ENCODE measurements around the gene WDFY4. TPM values are rescaled to one million over a fixed set of nuclear protein-coding genes. Genes with fewer than 3 reads are reported as not detected.

The WDFY4 gene
- total RNA-seq, 2 donors from 2014 or later, result 0.70 to 2.0 TPM

DNA sequence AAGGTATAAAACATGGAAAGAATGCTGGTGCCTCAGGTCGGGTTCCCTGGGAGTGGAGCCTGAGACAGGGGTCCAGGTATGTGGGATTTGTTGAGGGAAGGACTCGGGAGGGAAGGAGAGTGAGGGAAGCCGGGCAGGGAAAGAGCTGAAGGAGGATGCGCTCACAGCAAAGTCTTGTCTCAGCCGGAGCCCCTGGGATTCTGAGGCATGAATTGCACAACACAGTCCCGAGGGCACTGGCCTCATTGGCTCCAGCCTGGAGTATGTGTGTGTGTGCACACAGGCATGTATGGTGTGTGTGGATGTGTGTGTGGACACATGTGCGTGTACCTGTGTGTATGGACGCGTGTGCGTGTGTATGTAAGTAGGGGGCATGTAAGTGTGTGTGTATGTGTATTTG lies 87.4 kb downstream of the WDFY4 start:
- H3K27ac ChIP-seq, result no peak overlapping the region
- no peak overlapping the region for H3K4me3 ChIP-seq
- no peaks in the 10 kb centered on the region for H3K36me3 ChIP-seq
- H3K4me1 ChIP-seq, result no peaks in the 10 kb centered on the region
- peak; percentile 32 for DNase-seq (ENCODE audit: low spot score)
- H3K27me3 ChIP-seq, result no peaks in the 10 kb centered on the region
- TF ChIP-seq, protein P1, sequence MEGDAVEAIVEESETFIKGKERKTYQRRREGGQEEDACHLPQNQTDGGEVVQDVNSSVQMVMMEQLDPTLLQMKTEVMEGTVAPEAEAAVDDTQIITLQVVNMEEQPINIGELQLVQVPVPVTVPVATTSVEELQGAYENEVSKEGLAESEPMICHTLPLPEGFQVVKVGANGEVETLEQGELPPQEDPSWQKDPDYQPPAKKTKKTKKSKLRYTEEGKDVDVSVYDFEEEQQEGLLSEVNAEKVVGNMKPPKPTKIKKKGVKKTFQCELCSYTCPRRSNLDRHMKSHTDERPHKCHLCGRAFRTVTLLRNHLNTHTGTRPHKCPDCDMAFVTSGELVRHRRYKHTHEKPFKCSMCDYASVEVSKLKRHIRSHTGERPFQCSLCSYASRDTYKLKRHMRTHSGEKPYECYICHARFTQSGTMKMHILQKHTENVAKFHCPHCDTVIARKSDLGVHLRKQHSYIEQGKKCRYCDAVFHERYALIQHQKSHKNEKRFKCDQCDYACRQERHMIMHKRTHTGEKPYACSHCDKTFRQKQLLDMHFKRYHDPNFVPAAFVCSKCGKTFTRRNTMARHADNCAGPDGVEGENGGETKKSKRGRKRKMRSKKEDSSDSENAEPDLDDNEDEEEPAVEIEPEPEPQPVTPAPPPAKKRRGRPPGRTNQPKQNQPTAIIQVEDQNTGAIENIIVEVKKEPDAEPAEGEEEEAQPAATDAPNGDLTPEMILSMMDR (IDR thresholded peaks at IDR 0.05), result no peak
- H3K9me3 ChIP-seq, result no peaks in the 10 kb centered on the region

DNA sequence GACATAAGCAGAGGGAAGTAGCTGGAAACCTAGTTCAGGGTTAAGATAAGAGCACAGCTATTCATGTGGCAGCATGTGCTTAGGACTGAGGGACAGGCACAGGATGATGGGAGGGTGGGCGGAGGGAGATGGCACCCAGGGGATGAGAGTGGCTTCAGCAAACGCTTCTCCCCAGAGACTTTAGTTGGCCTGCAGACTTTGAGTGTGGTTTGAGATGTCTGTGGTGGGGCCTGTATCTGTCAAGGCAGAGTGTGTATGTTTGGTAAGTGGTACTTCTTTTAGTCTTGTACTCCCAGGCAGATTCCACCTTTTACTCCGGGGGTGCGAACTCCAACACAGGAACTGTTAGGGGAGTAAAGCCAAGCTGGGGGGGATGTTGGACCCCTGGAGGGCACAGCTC lies 88.9 kb downstream of the WDFY4 start:
- H3K27me3 ChIP-seq, result no peaks in the 10 kb centered on the region
- H3K9me3 ChIP-seq, result no peaks in the 10 kb centered on the region
- no peak for DNase-seq (ENCODE audit: low spot score)
- TF ChIP-seq, protein P1 (IDR thresholded peaks at IDR 0.05), result no peak
- H3K4me1 ChIP-seq, result no peaks in the 10 kb centered on the region
- H3K27ac ChIP-seq, result no peak overlapping the region
- no peaks in the 10 kb centered on the region for H3K36me3 ChIP-seq
- H3K4me3 ChIP-seq, result no peak overlapping the region

DNA sequence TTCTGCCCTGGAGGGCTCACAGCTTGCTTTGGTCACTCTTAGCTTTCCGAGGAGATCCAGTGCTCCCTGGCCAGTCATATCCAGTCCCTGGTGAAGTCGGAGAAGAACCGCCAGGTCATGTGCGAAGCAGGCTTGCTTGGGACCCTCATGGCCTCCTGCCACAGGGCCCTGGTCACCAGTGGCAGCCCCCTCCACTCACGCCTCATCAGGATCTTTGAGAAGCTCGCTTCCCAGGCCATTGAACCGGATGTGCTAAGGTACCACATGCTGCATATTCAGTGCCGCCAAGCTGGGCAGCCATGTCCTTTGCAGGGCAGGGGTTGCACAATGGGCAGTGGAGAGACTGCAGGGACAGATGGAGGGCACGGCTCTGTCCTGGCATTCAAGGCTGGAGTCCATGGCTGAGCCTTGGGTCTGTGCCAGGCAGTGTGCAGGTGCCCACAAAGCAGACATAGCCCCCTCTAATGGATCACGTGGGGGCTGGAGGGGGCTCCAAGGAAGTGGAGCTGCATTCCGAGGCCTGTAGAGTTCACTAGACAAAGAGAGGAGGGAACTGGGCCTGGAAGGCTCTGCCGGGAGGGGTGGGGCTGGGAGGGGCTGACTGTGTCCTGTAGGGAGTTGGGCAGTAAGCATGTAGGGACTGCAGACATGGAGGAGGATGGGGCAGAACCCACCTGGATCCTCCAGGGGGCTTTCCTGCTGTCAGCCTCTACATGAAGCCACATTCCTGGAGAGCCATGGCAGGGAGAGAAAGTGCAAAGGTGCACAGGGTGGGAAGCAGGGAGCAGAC lies 89.9 kb downstream of the WDFY4 start:
- peak; percentile 40 for DNase-seq (ENCODE audit: low spot score)
- no peak overlapping the region for H3K4me3 ChIP-seq
- H3K4me1 ChIP-seq, result no peaks in the 10 kb centered on the region
- H3K9me3 ChIP-seq, result no peaks in the 10 kb centered on the region
- TF ChIP-seq, protein P1 (IDR thresholded peaks at IDR 0.05), result no peak
- no peaks in the 10 kb centered on the region for H3K27me3 ChIP-seq
- H3K27ac ChIP-seq, result no peak overlapping the region
- H3K36me3 ChIP-seq, result no peaks in the 10 kb centered on the region

DNA sequence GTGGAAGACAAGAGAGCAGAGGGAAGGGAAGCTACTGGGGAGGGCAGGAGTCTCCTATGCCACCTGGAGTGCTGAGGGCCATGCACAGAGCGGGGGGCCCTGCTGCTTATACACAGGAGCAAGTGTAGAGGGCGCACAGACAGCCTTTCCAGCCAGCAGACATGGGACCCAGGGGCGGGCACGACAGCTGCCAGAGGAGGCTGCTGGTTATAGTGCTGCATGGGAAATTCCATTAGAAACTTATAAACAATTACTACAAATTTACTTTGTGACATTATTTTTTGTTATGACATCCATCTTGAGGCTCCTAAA lies 90.5 kb downstream of the WDFY4 start:
- Histone ChIP-seq H3K9me3 (no peaks in the 10 kb centered on the region), H3K27ac (no peak overlapping the region), H3K4me3 (no peak overlapping the region), H3K27me3 (no peaks in the 10 kb centered on the region), H3K36me3 (no peaks in the 10 kb centered on the region), H3K4me1 (no peaks in the 10 kb centered on the region)
- DNase-seq (ENCODE audit: low spot score), result peak; percentile 18
- TF ChIP-seq, protein P1 (IDR thresholded peaks at IDR 0.05), result no peak

DNA sequence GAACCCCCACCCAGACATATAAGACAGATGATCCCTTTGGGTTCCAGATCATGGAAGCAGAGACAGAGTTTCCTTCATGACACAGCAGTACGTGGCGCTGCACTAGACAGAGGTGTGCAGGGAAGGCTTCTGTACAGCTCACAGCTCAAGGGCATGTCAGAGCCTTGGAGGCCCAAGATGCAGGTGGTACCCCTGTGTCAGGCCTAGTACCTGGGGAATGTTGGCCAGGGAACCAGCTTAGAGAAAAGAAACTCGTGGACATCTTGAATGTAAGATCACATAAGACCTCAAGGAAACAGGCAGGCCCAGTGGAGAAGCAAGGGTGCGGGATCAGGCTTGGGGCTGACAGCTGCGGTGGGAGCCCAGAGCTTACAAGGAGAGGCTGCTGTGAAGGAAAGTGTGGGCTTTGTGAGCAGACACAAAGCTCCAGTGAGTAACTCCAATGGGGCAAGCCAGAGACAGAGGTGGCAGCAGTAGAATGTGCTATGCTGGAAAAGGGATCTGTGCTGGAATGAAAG lies 91.4 kb downstream of the WDFY4 start:
- DNase-seq (ENCODE audit: low spot score), result no peak
- H3K4me3 ChIP-seq, result no peak overlapping the region

More for the DNA sequence above, 91.4 kb downstream of the WDFY4 start:
- no peaks in the 10 kb centered on the region for H3K36me3 ChIP-seq
- H3K4me1 ChIP-seq, result no peaks in the 10 kb centered on the region
- TF ChIP-seq, protein P1 (IDR thresholded peaks at IDR 0.05), result no peak
- no peak overlapping the region for H3K27ac ChIP-seq
- no peaks in the 10 kb centered on the region for H3K9me3 ChIP-seq
- no peaks in the 10 kb centered on the region for H3K27me3 ChIP-seq
